Spleen (tissue), 7 donors: ENCODE data around the gene APBB2.

ENCODE experiments used
- POLR2A ChIP-seq, 3 donors: fragments of 450-650 bp; IDR thresholded peaks; one replicate each; pipeline ENCODE4 v1.5.1; 2017; ENCODE audit warnings: antibody characterized with exemption in 3 of 3, mild to moderate bottlenecking in 1 of 3
- POLR2AphosphoS5 ChIP-seq, 3 donors: sonication (generic); formaldehyde crosslinking; IDR thresholded peaks; one replicate each; pipeline ENCODE4 v1.5.1; 2017; ENCODE audit warnings: antibody characterized with exemption in 3 of 3
- TF ChIP-seq, protein P1 (sequence below), 11 experiments: fragments of 200-600 bp in 7 of 11; fragments of 450-650 bp in 4 of 11; sonication (generic) in 4 of 11; IDR thresholded peaks in 8 of 11; conservative IDR thresholded peaks in 3 of 11; 1 replicate in 7 of 11; 2 replicates in 4 of 11; pipeline versions ENCODE4 v1.4.0 to v1.8.0; 2016 to 2021; ENCODE audit warnings: antibody characterized with exemption in 11 of 11, inconsistent platforms in 4 of 11, mild to moderate bottlenecking in 1 of 11
- donor health status: DM: no; HTN: no; CAD: no; lungs with moderate emphysema.
- donor health status: DM: no; HTN: no; CAD: no.
- donor health status: DM: no; HTN: no; CAD: no.

DNA sequence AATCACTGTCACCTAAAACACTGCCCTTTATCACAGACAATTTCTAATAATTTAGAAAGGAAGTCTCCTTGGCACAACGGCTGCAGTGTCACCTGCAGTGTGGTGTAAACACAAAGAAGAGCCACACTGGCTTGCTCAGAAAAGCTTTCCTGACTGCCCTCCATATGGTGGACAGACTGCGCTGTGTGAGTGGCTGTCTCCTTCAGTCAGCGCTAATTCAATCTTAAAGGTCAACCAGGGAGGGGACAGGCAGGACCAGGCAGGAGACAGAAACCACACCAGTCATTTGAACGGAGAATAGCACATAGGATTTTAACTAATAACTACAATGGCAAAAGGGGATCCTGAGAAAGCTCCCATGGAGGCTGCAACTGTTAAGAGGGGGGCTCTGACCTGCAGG, 332.5 kb downstream of the APBB2 start:
- TF ChIP-seq, protein P1, sequence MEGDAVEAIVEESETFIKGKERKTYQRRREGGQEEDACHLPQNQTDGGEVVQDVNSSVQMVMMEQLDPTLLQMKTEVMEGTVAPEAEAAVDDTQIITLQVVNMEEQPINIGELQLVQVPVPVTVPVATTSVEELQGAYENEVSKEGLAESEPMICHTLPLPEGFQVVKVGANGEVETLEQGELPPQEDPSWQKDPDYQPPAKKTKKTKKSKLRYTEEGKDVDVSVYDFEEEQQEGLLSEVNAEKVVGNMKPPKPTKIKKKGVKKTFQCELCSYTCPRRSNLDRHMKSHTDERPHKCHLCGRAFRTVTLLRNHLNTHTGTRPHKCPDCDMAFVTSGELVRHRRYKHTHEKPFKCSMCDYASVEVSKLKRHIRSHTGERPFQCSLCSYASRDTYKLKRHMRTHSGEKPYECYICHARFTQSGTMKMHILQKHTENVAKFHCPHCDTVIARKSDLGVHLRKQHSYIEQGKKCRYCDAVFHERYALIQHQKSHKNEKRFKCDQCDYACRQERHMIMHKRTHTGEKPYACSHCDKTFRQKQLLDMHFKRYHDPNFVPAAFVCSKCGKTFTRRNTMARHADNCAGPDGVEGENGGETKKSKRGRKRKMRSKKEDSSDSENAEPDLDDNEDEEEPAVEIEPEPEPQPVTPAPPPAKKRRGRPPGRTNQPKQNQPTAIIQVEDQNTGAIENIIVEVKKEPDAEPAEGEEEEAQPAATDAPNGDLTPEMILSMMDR (IDR thresholded peaks at IDR 0.05 in 8 of 11, conservative IDR thresholded peaks at IDR 0.05 in 3 of 11) = no peak
- TF ChIP-seq POLR2A (IDR thresholded peaks at IDR 0.05) (no peak), POLR2AphosphoS5 (IDR thresholded peaks at IDR 0.05) (no peak)
